HG03135 (cell line): Measurements from ENCODE around the gene TLE5.
"Not testable (repeated sequence)": the region's sequence is repeated elsewhere in the genome, so short reads cannot be mapped to it uniquely, and the experiment has no call there.

Experiments used
- ATAC-seq: cut with Tn5 transposase; IDR thresholded peaks from one replicate; pipeline ENCODE4 v1.9.1; 2021; ENCODE audit warnings: mild to moderate bottlenecking, moderate library complexity; ENCODE audit not compliant: unreplicated experiment

Gene TLE5

DNA sequence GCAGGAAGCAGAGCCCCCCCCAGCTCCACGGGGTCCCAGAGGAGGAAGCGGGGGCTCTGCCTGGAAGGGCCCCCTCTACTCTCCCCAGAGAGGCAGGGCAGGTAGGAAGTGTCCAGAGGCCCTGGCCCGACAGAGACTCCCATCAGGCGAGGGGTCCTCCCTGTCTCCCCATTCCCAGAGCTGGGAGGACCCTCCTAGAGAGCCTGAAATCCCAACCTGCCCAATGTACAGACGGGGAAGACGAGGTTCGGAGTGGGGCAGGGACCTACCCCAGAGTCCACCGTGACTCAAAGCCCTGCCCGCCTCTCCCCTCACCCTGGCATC lies 34.4 kb downstream of the TLE5 start:
- ATAC-seq = no peak

GRCh38 chr19:3027292-3027691 lies 35.0 kb downstream of the TLE5 start:
- ATAC-seq = no peak

DNA sequence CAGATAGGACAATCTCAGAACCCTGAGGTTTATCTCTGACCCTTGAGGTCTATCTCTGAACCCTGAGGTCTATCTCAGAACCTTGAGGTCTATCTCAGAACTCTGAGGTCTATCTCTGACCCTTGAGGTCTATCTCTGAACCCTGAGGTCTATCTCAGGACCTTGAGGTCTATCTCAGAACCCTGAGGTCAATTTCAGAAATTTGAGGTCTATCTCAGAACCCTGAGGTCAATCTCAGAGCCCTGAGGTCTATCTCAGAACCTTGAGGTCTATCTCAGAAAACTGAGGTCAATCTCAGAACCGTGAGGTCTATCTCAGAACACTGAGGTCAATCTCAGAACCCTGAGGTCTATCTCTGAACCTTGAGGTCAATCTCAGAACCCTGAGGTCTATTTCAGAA lies 35.5 kb downstream of the TLE5 start:
- no peak for ATAC-seq

- ATAC-seq = no peak
These were observed 36.8 kb downstream of the TLE5 start for GRCh38 chr19:3025549-3025886.

- ATAC-seq = no peak
These were observed 37.3 kb downstream of the TLE5 start for GRCh38 chr19:3024870-3025548.

GRCh38 chr19:3024509-3024869 lies 37.8 kb downstream of the TLE5 start:
- ATAC-seq = no peak

- ATAC-seq = no peak
These were observed 41.9 kb downstream of the TLE5 start for GRCh38 chr19:3020321-3020960.

GRCh38 chr19:3019211-3019854 lies 43.0 kb downstream of the TLE5 start:
- no peak for ATAC-seq

DNA sequence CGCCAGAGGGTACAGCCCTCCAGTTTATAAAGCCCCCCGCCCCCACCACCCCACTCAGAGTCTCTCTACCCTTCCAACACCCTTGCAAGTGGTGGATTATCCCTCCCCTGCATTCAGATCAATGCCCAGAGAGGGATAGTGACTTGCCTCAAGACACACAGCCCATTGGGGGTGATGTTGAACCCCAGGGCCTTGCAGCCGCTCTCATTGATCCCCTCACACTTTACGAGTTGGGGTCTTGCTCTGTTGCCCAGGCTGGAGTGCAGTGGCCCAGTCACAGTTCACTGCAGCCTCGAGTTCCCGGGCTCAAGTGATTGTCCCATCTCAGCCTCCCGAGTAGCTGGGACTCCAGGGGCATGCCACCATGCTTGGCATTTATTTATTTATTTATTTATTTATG lies 44.4 kb downstream of the TLE5 start:
- ATAC-seq = no peak

- ATAC-seq = no peak
These were observed 46.9 kb downstream of the TLE5 start for GRCh38 chr19:3015126-3016057.

GRCh38 chr19:3014135-3014534 lies 48.2 kb downstream of the TLE5 start:
- no peak for ATAC-seq

GRCh38 chr19:3013263-3013725 lies 49.0 kb downstream of the TLE5 start:
- ATAC-seq = no peak

- ATAC-seq = no peak
These were observed 49.6 kb downstream of the TLE5 start for GRCh38 chr19:3012621-3013262.

GRCh38 chr19:3012059-3012458 lies 50.2 kb downstream of the TLE5 start:
- ATAC-seq = not testable (repeated sequence)

GRCh38 chr19:3010871-3011270 lies 51.4 kb downstream of the TLE5 start:
- no peak for ATAC-seq

GRCh38 chr19:3008994-3009393 lies 53.3 kb downstream of the TLE5 start:
- no peak for ATAC-seq

- no peak for ATAC-seq
These were observed 54.3 kb downstream of the TLE5 start for GRCh38 chr19:3007975-3008374.

DNA sequence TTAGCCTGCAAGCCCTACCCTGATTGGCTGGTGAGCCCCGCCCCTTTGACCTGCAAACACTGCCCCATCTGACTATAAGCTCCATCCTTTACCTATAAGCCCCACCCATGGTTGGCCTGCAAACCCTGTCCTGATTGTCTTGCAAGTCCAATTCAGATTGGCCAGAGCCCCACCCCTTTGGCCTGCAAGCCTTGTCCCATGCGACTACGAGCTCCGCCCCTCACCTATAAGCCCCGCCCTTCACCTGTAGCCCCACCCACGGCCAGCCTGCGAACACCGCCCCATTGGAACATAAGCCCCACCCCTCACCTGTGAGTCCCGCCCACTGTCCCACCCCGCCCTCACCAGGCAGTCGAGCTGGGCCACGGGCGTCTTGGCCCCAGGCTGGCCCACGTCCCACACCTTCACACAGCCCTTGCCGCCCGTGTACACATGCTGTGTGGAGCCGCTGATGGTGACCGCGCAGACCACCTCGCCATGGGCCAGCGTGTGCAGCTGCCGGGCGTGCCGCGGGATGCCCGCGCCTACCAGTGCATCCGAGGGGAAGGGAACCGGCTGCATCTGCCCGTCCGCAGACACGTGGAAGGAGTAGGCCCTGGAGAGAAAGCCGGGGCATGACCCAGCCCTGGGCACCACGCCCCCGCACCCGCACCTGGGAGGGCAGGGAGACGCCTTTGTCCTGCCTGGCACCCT lies 56.1 kb downstream of the TLE5 start:
- ATAC-seq = no peak

DNA sequence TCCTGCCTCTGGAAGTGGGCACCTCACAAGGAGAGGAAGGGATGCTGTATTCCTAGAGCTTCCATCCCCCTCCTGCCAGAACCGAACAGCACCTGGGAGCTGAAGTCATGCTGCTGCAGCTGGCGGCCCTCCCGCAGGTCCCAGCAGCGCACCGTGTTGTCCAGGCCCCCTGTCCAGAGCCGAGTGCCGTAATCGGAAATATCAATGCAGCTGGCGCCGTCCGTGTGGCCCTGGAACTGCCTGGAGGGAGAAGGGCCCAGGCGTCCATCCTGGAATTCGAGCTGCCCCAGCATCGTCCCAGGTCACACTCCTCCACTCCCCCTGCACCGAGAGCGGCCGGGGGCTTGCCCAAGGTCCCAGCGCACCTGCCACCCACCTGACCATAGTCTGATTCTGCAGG lies 57.0 kb downstream of the TLE5 start:
- no peak for ATAC-seq

DNA sequence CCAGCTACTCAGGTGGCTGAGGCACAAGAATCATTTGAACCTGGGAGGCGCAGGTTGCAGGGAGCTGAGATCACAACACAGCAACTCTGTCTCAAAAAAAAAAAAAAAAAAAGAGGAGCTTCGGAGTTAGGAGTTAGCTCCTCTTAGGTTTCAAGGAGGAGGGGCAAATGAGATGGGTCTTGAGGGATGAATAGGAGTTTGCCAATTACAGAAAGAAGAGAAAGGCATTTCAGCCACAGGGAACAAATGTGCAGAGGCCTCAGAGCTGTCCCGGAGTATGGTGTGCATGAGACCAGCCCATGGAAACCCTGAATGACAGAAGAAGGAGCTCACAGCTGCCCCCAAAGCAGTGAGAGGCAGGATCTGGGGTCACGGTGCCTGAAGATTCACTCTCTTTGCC lies 57.8 kb downstream of the TLE5 start:
- ATAC-seq = no peak
